HG02610 (cell line): ENCODE data around the gene IL32.

Source experiments
- ATAC-seq: cut with Tn5 transposase; IDR thresholded peaks from one replicate; pipeline ENCODE4 v1.9.1; 2021; ENCODE audit warnings: mild to moderate bottlenecking, moderate library complexity; ENCODE audit not compliant: unreplicated experiment

The IL32 gene

GRCh38 chr16:3065069-3065741 is at the start of gene IL32:
IL32 (plus strand) TSS chr16:3065640; CDS start chr16:3065812, 172 bp downstream.
- ATAC-seq, result no peak

GRCh38 chr16:3015865-3016521 is 49.4 kb upstream of the IL32 start:
- no peak for ATAC-seq

GRCh38 chr16:3017344-3017743 is 48.1 kb upstream of the IL32 start:
- ATAC-seq, result no peak

- no peak for ATAC-seq
Observed at GRCh38 chr16:3017794-3018506, 47.5 kb upstream of the IL32 start, which contains the start of gene CLDN6. CLDN6 (minus strand) TSS chr16:3018183; CDS start chr16:3016021, 2,162 bp downstream.

GRCh38 chr16:3019594-3020246 is 45.7 kb upstream of the IL32 start:
- ATAC-seq, result no peak

GRCh38 chr16:3020247-3020603 is 45.2 kb upstream of the IL32 start, which contains the start of gene TNFRSF12A:
TNFRSF12A (plus strand) TSS chr16:3020368; CDS start chr16:3020398, 30 bp downstream.
- no peak for ATAC-seq

- ATAC-seq, result no peak
Observed at GRCh38 chr16:3020604-3021448, 44.6 kb upstream of the IL32 start.

- ATAC-seq, result no peak
Observed at GRCh38 chr16:3021449-3022207, 43.8 kb upstream of the IL32 start.

GRCh38 chr16:3022208-3022683 is 43.2 kb upstream of the IL32 start:
- no peak for ATAC-seq

GRCh38 chr16:3022684-3023414 is 42.6 kb upstream of the IL32 start:
- ATAC-seq, result no peak

- no peak for ATAC-seq
Observed at GRCh38 chr16:3023415-3023668, 42.1 kb upstream of the IL32 start.

- ATAC-seq, result peak; percentile 76
Observed at GRCh38 chr16:3023669-3024478, 41.6 kb upstream of the IL32 start, which contains the start of the genes HCFC1R1 and THOC6. HCFC1R1 (minus strand) TSS chr16:3023942; CDS start chr16:3023941, 1 bp downstream. THOC6 (plus strand) TSS chr16:3024035; CDS start chr16:3024327, 292 bp downstream.

GRCh38 chr16:3025032-3026002 is 40.1 kb upstream of the IL32 start:
- no peak for ATAC-seq

GRCh38 chr16:3026003-3026378 is 39.4 kb upstream of the IL32 start:
- no peak for ATAC-seq

GRCh38 chr16:3026609-3027488 is 38.6 kb upstream of the IL32 start:
- ATAC-seq, result no peak

- ATAC-seq, result no peak
Observed at GRCh38 chr16:3027489-3027795, 38.0 kb upstream of the IL32 start.
